IMR-90 (cell line): ENCODE data around the gene S1PR4. TPM values are rescaled to one million over a fixed set of nuclear protein-coding genes. Genes with fewer than 3 reads are reported as not detected.

Experiments used
- ATAC-seq: fragments of 200-7000 bp; cut with Tn5 transposase; 2 replicates; pipeline ENCODE4 v1.9.1; 2020; ENCODE audit warnings: low read depth, mild to moderate bottlenecking, moderate library complexity
- BruUV-seq: library from RNA; stranded (reverse); fragments of 400-500 nt; replicated peaks from 2 replicates; lab custom pipeline; 2021; lab: Mats Ljungman, UMichigan
- CTCF ChIA-PET: fragments of 300-600 bp; formaldehyde crosslinking; extraction: SDS; loops from one replicate; lab custom pipeline; 2021; ENCODE audit warnings: antibody characterized with exemption; lab: Yijun Ruan, JAX
- POLR2A ChIA-PET: fragments of 300-600 bp; sonication (Branson Sonifier 250); formaldehyde crosslinking; loops from one replicate; lab custom pipeline; 2022; ENCODE audit warnings: antibody characterized with exemption; ENCODE audit not compliant: unreplicated experiment; lab: Charles Lee
- DNase-seq: peaks from one replicate; pipeline ENCODE4 v3.0.0; 2013
- H2AFZ ChIP-seq: replicated peaks from 2 replicates; pipeline ENCODE3; 2013; ENCODE audit warnings: low read length, mild to moderate bottlenecking; ENCODE audit not compliant: poor library complexity
- H2AK5ac ChIP-seq: 2 replicates; pipeline ENCODE4 v1.6.1; 2013; ENCODE audit warnings: low read depth, low read length, inconsistent platforms
- H2AK9ac ChIP-seq: replicated peaks from 2 replicates; pipeline ENCODE3; 2013; ENCODE audit warnings: mild to moderate bottlenecking, low read depth, low read length, moderate library complexity; ENCODE audit not compliant: poor library complexity
- H2BK120ac ChIP-seq: 2 replicates; pipeline ENCODE4 v1.6.1; 2013; ENCODE audit warnings: low read depth, low read length, inconsistent platforms
- H2BK15ac ChIP-seq: 3 replicates; pipeline ENCODE4 v1.6.1; 2013; ENCODE audit warnings: low read depth, low read length, inconsistent platforms
- H2BK20ac ChIP-seq: 2 replicates; pipeline ENCODE4 v1.6.1; 2013; ENCODE audit warnings: low read depth, mild to moderate bottlenecking, inconsistent platforms, low read length, moderate library complexity
- H2BK5ac ChIP-seq: 2 replicates; pipeline ENCODE4 v1.6.1; 2013; ENCODE audit warnings: mild to moderate bottlenecking, low read depth, low read length, inconsistent platforms; ENCODE audit not compliant: poor library complexity, severe bottlenecking
- H3K14ac ChIP-seq: replicated peaks from 2 replicates; pipeline ENCODE4 v1.6.1; 2013; ENCODE audit warnings: low read depth, low read length, inconsistent platforms
- H3K18ac ChIP-seq: 2 replicates; pipeline ENCODE4 v1.6.1; 2013; ENCODE audit warnings: low read depth, low read length, control low read depth
- H3K23ac ChIP-seq: 2 replicates; pipeline ENCODE4 v1.6.1; 2013; ENCODE audit warnings: low read depth, low read length, inconsistent platforms
- H3K27ac ChIP-seq: 2 replicates; pipeline ENCODE4 v1.5.1; 2013; ENCODE audit warnings: mild to moderate bottlenecking, control low read depth, low read length; ENCODE audit not compliant: insufficient read depth
- H3K27me3 ChIP-seq: 2 replicates; pipeline ENCODE4 v1.6.1; 2013; ENCODE audit warnings: low read length; ENCODE audit not compliant: control insufficient read depth, insufficient read depth
- H3K36me3 ChIP-seq: 2 replicates; pipeline ENCODE4 v1.6.1; 2013; ENCODE audit warnings: low read length, mixed read lengths; ENCODE audit not compliant: control insufficient read depth, insufficient read depth
- H3K4ac ChIP-seq: 2 replicates; pipeline ENCODE4 v1.6.1; 2013; ENCODE audit warnings: low read depth, low read length, inconsistent platforms
- H3K4me1 ChIP-seq: 2 replicates; pipeline ENCODE4 v1.6.1; 2013; ENCODE audit warnings: low read length, mixed read lengths; ENCODE audit not compliant: control insufficient read depth, insufficient read depth
- H3K4me2 ChIP-seq: 2 replicates; pipeline ENCODE4 v1.6.1; 2013; ENCODE audit warnings: low read depth, mild to moderate bottlenecking, control low read depth, low read length, moderate library complexity
- H3K4me3 ChIP-seq: 2 replicates; pipeline ENCODE4 v1.5.1; 2013; ENCODE audit warnings: low read depth, mild to moderate bottlenecking, control low read depth, low read length, moderate library complexity; ENCODE audit not compliant: insufficient read depth
- H3K56ac ChIP-seq: 2 replicates; pipeline ENCODE4 v1.6.1; 2013; ENCODE audit warnings: low read length, inconsistent platforms; ENCODE audit not compliant: insufficient read depth; ENCODE audit errors: extremely low read depth
- H3K79me1 ChIP-seq, 2 experiments: 2 replicates each; pipeline ENCODE4 v1.6.1; 2013; ENCODE audit warnings: low read length in 2 of 2, inconsistent platforms in 1 of 2, low read depth in 1 of 2
- H3K9ac ChIP-seq: 2 replicates; pipeline ENCODE4 v1.6.1; 2013; ENCODE audit warnings: low read depth, low read length, control low read depth
- H3K9me1 ChIP-seq: 2 replicates; pipeline ENCODE4 v1.6.1; 2013; ENCODE audit warnings: low read length, inconsistent platforms; ENCODE audit not compliant: insufficient read depth
- H3K9me3 ChIP-seq: 2 replicates; pipeline ENCODE4 v1.6.1; 2013; ENCODE audit warnings: low read length; ENCODE audit not compliant: control insufficient read depth, insufficient read depth
- H4K20me1 ChIP-seq: 2 replicates; pipeline ENCODE4 v1.6.1; 2013; ENCODE audit warnings: low read length, inconsistent platforms; ENCODE audit not compliant: insufficient read depth
- H4K5ac ChIP-seq: 2 replicates; pipeline ENCODE4 v1.6.1; 2013; ENCODE audit warnings: mild to moderate bottlenecking, low read depth, low read length, control low read depth
- H4K8ac ChIP-seq, 2 experiments: 2 replicates each; pipeline ENCODE4 v1.6.1; 2013; ENCODE audit warnings: low read depth in 2 of 2, low read length in 2 of 2, control low read depth in 1 of 2, inconsistent platforms in 1 of 2
- H4K91ac ChIP-seq: 2 replicates; pipeline ENCODE4 v1.6.1; 2013; ENCODE audit warnings: low read depth, low read length, inconsistent platforms; ENCODE audit not compliant: insufficient read depth
- CEBPB ChIP-seq: IDR thresholded peaks from 2 replicates; pipeline ENCODE4 v1.6.1; 2012; ENCODE audit warnings: low read depth, low read length, improper control_type of control experiment
- MAFK ChIP-seq: IDR thresholded peaks from 2 replicates; pipeline ENCODE4 v1.6.1; 2012; ENCODE audit warnings: low read depth, low read length, improper control_type of control experiment
- MAZ ChIP-seq: IDR thresholded peaks from 2 replicates; pipeline ENCODE4 v1.6.1; 2012; ENCODE audit warnings: low read depth, mild to moderate bottlenecking, low read length, improper control_type of control experiment, moderate library complexity, borderline replicate concordance
- MXI1 ChIP-seq: IDR thresholded peaks from 2 replicates; pipeline ENCODE4 v1.6.1; 2012; ENCODE audit warnings: low read depth, mild to moderate bottlenecking, low read length, moderate library complexity, borderline replicate concordance
- POLR2A ChIP-seq: IDR thresholded peaks from 2 replicates; pipeline ENCODE4 v1.6.1; 2012; ENCODE audit warnings: mild to moderate bottlenecking, low read depth, low read length
- RAD21 ChIP-seq: IDR thresholded peaks from 2 replicates; pipeline ENCODE4 v1.6.1; 2012; ENCODE audit warnings: low read length, improper control_type of control experiment
- RFX5 ChIP-seq: IDR thresholded peaks from 2 replicates; pipeline ENCODE4 v1.8.0; 2012; ENCODE audit warnings: low read depth, mild to moderate bottlenecking, low read length, moderate library complexity
- SMC3 ChIP-seq: fragments of 150-350 bp; IDR thresholded peaks from 2 replicates; pipeline ENCODE4 v1.6.1; 2016; ENCODE audit warnings: low read depth, mild to moderate bottlenecking, antibody characterized with exemption, low read length, moderate library complexity
- WGBS, 2 experiments: methylation state at CpG; one replicate each; pipeline versions ENCODE4 v1.1.5 to v1.1.7; 2013; ENCODE audit warnings: missing lambda C conversion rate in 2 of 2; ENCODE audit not compliant: insufficient read length in 1 of 2; ENCODE audit errors: extremely low coverage in 2 of 2; 5-methylcytosine and 5-hydroxymethylcytosine counted together
- dilution Hi-C: fragments of 300-500 bp; cut with HindIII; formaldehyde crosslinking; loops from one replicate; pipeline ENCODE4 v1.14.3; 2018; ENCODE audit warnings: low sequenced_read_pairs; ENCODE audit not compliant: unreplicated experiment
- in situ Hi-C: fragments of 300-500 bp; cut with MboI; formaldehyde crosslinking; loops from 3 replicates; pipeline ENCODE4 v1.14.3; 2019; ENCODE audit warnings: low sequenced_read_pairs, inconsistent platforms, mixed read lengths
- intact Hi-C: fragments of 100-400 bp; cut with micrococcal nuclease; formaldehyde crosslinking; loops from 2 replicates; pipeline ENCODE4 v1.10.0; 2022
- polyA plus RNA-seq, 3 experiments: library from polyadenylated mRNA; depleted of rRNA; stranded (reverse); fragments of >200 nt; gene quantifications; 2 replicates each; pipeline ENCODE4 v1.2.3, GENCODE V29; 2012; ENCODE audit warnings: low replicate concordance in 1 of 3
- total RNA-seq: library from RNA; depleted of rRNA; stranded (reverse); fragments of >200 nt; gene quantifications from 2 replicates; pipeline ENCODE4 v1.2.3, GENCODE V29; 2012
- TF ChIP-seq, protein P1 (sequence below): conservative IDR thresholded peaks from 2 replicates; pipeline ENCODE4 v1.5.1; 2012; ENCODE audit warnings: mild to moderate bottlenecking, low read depth, low read length, improper control_type of control experiment
- TF ChIP-seq, protein P2 (sequence below): fragments of 150-350 bp; IDR thresholded peaks from 2 replicates; pipeline ENCODE4 v1.6.1; 2017; ENCODE audit warnings: mild to moderate bottlenecking, antibody characterized with exemption, low read length, low read depth
- TF ChIP-seq, protein P3 (sequence below): fragments of 150-350 bp; IDR thresholded peaks from 2 replicates; pipeline ENCODE4 v1.6.1; 2016; ENCODE audit warnings: low read depth, mild to moderate bottlenecking, low read length, moderate library complexity, borderline replicate concordance

The S1PR4 gene
- total and polyA plus RNA-seq, 2 of the 4 experiments (the other 2 are of a cell fraction) = not detected

DNA sequence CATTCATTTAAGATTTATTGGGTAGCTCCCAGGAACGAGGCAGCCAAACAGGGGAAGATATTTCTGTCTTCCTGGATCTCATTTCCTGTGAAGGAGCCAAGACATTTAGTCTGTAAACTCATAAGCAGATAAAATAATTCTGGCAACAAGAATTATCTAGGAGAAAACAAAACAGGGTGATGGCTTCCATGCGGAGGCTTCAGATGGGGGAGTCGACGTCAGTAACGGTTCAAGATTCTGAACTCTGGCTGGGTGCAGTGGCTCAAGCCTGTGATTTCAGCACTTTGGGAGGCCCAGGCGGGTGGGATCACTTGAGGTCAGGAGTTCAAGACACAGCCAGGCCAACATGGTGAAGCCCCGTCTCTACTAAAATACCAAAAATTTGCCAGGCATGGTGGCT, 41.5 kb upstream of the S1PR4 start:
- ChIA-PET POLR2A (no interaction called here), CTCF (no interaction called here)
- H3K4me2 ChIP-seq = no peak overlapping the region
- intact Hi-C loops (no loop called here), in situ Hi-C loops (no loop called here), dilution Hi-C loops (no loop called here)
- H3K79me1 ChIP-seq = no peaks in the 10 kb centered on the region
- no peak for DNase-seq
- TF ChIP-seq RAD21 = no peak
- no peak for TF ChIP-seq MAZ
- TF ChIP-seq, protein P1, sequence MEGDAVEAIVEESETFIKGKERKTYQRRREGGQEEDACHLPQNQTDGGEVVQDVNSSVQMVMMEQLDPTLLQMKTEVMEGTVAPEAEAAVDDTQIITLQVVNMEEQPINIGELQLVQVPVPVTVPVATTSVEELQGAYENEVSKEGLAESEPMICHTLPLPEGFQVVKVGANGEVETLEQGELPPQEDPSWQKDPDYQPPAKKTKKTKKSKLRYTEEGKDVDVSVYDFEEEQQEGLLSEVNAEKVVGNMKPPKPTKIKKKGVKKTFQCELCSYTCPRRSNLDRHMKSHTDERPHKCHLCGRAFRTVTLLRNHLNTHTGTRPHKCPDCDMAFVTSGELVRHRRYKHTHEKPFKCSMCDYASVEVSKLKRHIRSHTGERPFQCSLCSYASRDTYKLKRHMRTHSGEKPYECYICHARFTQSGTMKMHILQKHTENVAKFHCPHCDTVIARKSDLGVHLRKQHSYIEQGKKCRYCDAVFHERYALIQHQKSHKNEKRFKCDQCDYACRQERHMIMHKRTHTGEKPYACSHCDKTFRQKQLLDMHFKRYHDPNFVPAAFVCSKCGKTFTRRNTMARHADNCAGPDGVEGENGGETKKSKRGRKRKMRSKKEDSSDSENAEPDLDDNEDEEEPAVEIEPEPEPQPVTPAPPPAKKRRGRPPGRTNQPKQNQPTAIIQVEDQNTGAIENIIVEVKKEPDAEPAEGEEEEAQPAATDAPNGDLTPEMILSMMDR = no peak
- no peak for TF ChIP-seq SMC3
- no peak for TF ChIP-seq POLR2A
- TF ChIP-seq MAFK = no peak
- no peak for TF ChIP-seq CEBPB
- TF ChIP-seq MXI1 = no peak
- TF ChIP-seq, protein P2, sequence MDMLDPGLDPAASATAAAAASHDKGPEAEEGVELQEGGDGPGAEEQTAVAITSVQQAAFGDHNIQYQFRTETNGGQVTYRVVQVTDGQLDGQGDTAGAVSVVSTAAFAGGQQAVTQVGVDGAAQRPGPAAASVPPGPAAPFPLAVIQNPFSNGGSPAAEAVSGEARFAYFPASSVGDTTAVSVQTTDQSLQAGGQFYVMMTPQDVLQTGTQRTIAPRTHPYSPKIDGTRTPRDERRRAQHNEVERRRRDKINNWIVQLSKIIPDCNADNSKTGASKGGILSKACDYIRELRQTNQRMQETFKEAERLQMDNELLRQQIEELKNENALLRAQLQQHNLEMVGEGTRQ = no peak
- TF ChIP-seq RFX5 = no peak
- TF ChIP-seq, protein P3, sequence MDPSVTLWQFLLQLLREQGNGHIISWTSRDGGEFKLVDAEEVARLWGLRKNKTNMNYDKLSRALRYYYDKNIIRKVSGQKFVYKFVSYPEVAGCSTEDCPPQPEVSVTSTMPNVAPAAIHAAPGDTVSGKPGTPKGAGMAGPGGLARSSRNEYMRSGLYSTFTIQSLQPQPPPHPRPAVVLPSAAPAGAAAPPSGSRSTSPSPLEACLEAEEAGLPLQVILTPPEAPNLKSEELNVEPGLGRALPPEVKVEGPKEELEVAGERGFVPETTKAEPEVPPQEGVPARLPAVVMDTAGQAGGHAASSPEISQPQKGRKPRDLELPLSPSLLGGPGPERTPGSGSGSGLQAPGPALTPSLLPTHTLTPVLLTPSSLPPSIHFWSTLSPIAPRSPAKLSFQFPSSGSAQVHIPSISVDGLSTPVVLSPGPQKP = no peak
- H3K9me1 ChIP-seq = no peaks in the 10 kb centered on the region
- no peak overlapping the region for H2AFZ ChIP-seq
- H3K9me3 ChIP-seq = peaks cover 3% of the 10 kb centered on the region; the same call in 1 of the 2 replicates
- no peak overlapping the region for H3K4me3 ChIP-seq
- H2AK9ac ChIP-seq = no peak overlapping the region
- no peak overlapping the region for H2AK5ac ChIP-seq
- no peak overlapping the region for H4K8ac ChIP-seq
- BruUV-seq = no TSS peak
- peaks cover 5% of the 10 kb centered on the region for H3K4me1 ChIP-seq
- no peak for ATAC-seq
- H3K27me3 ChIP-seq = no peaks in the 10 kb centered on the region
- 38% methylated on average over 5 of the region's 7 CpGs; no CpG with 5 or more reads in 1 of the 2 experiments for WGBS, 2 experiments
- no peaks in the 10 kb centered on the region for H4K20me1 ChIP-seq
- H3K27ac ChIP-seq = no peak overlapping the region
- H3K23ac ChIP-seq = no peak overlapping the region
- no peak overlapping the region for H3K14ac ChIP-seq
- H2BK120ac ChIP-seq = no peak overlapping the region
- H2BK5ac ChIP-seq = no peak overlapping the region
- no peak overlapping the region for H2BK20ac ChIP-seq
- no peak overlapping the region for H4K91ac ChIP-seq
- H3K4ac ChIP-seq = no peak overlapping the region
- H4K5ac ChIP-seq = no peak overlapping the region
- no peak overlapping the region for H3K18ac ChIP-seq
- H3K36me3 ChIP-seq = no peaks in the 10 kb centered on the region
- no peak overlapping the region for H3K9ac ChIP-seq
- H2BK15ac ChIP-seq = no peak overlapping the region
- H3K56ac ChIP-seq = no peak overlapping the region
